Neutrophil (primary cell): Measurements from ENCODE around the gene TMCC2.

Source experiments
- H3K27ac ChIP-seq: fragments of 200-600 bp; sonication (generic); 2 replicates; pipeline ENCODE4 v1.5.1; 2016; ENCODE audit warnings: mild to moderate bottlenecking, moderate library complexity
- H3K27me3 ChIP-seq: fragments of 200-600 bp; sonication (generic); 2 replicates; pipeline ENCODE4 v1.6.0; 2016; ENCODE audit warnings: mild to moderate bottlenecking
- H3K36me3 ChIP-seq: fragments of 200-600 bp; sonication (generic); 2 replicates; pipeline ENCODE4 v1.5.1; 2017
- H3K4me1 ChIP-seq, 2 experiments: fragments of 200-600 bp in 1 of 2; sonication (generic) in 1 of 2; 1 replicate in 1 of 2; 2 replicates in 1 of 2; pipeline versions ENCODE4 v1.5.1 to v1.6.1; 2013 to 2016; ENCODE audit warnings: low read depth in 1 of 2, low read length in 1 of 2, mild to moderate bottlenecking in 1 of 2, moderate library complexity in 1 of 2; ENCODE audit not compliant: control insufficient read depth in 1 of 2, insufficient read depth in 1 of 2
- H3K4me3 ChIP-seq, 2 experiments: fragments of 200-600 bp in 1 of 2; sonication (generic) in 1 of 2; 1 replicate in 1 of 2; 2 replicates in 1 of 2; pipeline ENCODE4 v1.5.1; 2013 to 2016; ENCODE audit warnings: low read depth in 1 of 2, low read length in 1 of 2, mild to moderate bottlenecking in 1 of 2, moderate library complexity in 1 of 2
- H3K9me3 ChIP-seq: fragments of 200-600 bp; sonication (generic); 2 replicates; pipeline ENCODE4 v1.5.1; 2016
- TF ChIP-seq, protein P1 (sequence below): fragments of 200-600 bp; sonication (generic); IDR thresholded peaks from 2 replicates; pipeline ENCODE4 v1.5.1; 2016; ENCODE audit warnings: antibody characterized with exemption

The TMCC2 gene

DNA sequence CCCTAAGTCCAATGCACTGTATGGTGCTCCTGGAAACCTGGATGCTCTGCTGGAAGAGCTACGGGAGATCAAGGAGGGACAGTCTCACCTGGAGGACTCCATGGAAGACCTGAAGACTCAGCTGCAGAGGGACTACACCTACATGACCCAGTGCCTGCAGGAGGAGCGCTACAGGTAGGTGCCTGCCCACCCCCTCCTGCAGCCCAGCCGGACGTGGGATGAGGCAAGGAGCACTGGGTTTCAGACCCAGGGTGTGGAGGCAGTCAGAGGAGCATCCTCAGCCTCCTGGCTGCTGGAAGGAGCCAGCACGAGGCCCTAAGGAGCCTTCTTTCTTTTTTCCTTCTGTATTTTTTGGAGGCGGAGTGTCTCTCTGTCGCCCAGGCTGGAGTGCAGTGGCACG, 42.0 kb downstream of the TMCC2 start:
- Histone ChIP-seq H3K27me3 (no peaks in the 10 kb centered on the region), H3K4me3 (no peak overlapping the region), H3K4me1 (peaks cover 16 to 22% of the 10 kb centered on the region in 2 experiments), H3K36me3 (no peaks in the 10 kb centered on the region), H3K9me3 (no peaks in the 10 kb centered on the region), H3K27ac (no peak overlapping the region)
- TF ChIP-seq, protein P1, sequence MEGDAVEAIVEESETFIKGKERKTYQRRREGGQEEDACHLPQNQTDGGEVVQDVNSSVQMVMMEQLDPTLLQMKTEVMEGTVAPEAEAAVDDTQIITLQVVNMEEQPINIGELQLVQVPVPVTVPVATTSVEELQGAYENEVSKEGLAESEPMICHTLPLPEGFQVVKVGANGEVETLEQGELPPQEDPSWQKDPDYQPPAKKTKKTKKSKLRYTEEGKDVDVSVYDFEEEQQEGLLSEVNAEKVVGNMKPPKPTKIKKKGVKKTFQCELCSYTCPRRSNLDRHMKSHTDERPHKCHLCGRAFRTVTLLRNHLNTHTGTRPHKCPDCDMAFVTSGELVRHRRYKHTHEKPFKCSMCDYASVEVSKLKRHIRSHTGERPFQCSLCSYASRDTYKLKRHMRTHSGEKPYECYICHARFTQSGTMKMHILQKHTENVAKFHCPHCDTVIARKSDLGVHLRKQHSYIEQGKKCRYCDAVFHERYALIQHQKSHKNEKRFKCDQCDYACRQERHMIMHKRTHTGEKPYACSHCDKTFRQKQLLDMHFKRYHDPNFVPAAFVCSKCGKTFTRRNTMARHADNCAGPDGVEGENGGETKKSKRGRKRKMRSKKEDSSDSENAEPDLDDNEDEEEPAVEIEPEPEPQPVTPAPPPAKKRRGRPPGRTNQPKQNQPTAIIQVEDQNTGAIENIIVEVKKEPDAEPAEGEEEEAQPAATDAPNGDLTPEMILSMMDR: no peak

DNA sequence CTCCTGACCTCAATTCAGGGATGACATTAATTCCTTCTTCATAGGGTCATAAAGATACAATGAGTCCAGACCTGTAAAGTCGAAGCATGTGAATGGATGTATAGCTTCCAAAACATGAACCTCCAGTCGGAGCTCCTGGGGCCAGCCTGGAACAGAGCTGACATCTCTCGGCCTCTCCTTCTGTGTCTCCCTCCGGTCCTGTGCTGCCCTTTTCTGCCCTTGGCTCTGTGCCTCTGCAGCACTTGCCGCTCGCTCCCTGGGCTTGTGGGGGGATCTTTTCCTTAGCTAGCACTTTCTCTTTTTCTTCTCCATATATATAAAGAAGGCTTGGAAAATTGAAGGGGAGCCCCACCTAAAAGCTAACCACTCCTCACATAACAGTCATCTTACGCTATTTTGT, 42.5 kb downstream of the TMCC2 start:
- Histone ChIP-seq H3K36me3 (no peaks in the 10 kb centered on the region), H3K4me3 (no peak overlapping the region), H3K4me1 (peaks cover 16 to 22% of the 10 kb centered on the region in 2 experiments), H3K27me3 (no peaks in the 10 kb centered on the region), H3K9me3 (no peaks in the 10 kb centered on the region), H3K27ac (no peak overlapping the region)
- TF ChIP-seq, protein P1: no peak

- TF ChIP-seq, protein P1: no peak
- H3K27ac ChIP-seq: no peak overlapping the region
- peaks cover 16 to 22% of the 10 kb centered on the region in 2 experiments for H3K4me1 ChIP-seq
- H3K9me3 ChIP-seq: no peaks in the 10 kb centered on the region
- H3K27me3 ChIP-seq: no peaks in the 10 kb centered on the region
- no peak overlapping the region for H3K4me3 ChIP-seq
- H3K36me3 ChIP-seq: no peaks in the 10 kb centered on the region
Measured at GRCh38 chr1:205270764-205271163, 43.0 kb downstream of the TMCC2 start.

GRCh38 chr1:205271277-205271676, 43.5 kb downstream of the TMCC2 start:
- H3K4me3 ChIP-seq: no peak overlapping the region

DNA sequence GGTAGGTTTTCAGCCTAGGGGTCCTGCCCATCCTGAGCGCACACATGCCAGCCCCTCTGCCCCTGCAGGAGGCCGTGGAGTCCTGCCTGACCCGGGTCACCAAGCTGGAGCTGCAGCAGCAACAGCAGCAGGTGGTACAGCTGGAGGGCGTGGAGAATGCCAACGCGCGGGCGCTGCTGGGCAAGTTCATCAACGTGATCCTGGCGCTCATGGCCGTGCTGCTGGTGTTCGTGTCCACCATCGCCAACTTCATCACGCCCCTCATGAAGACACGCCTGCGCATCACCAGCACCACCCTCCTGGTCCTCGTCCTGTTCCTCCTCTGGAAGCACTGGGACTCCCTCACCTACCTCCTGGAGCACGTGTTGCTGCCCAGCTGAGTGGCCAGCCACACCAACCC, 44.0 kb downstream of the TMCC2 start:
- Histone ChIP-seq H3K4me1 (peaks cover 16 to 21% of the 10 kb centered on the region in 2 experiments), H3K9me3 (no peaks in the 10 kb centered on the region), H3K4me3 (no peak overlapping the region), H3K36me3 (no peaks in the 10 kb centered on the region), H3K27me3 (no peaks in the 10 kb centered on the region), H3K27ac (no peak overlapping the region)
- TF ChIP-seq, protein P1: no peak

More at GRCh38 chr1:205271277-205271676, 43.5 kb downstream of the TMCC2 start:
- peaks cover 16 to 22% of the 10 kb centered on the region in 2 experiments for H3K4me1 ChIP-seq
- H3K27ac ChIP-seq: no peak overlapping the region
- H3K9me3 ChIP-seq: no peaks in the 10 kb centered on the region
- TF ChIP-seq, protein P1: no peak
- H3K36me3 ChIP-seq: no peaks in the 10 kb centered on the region
- no peaks in the 10 kb centered on the region for H3K27me3 ChIP-seq

DNA sequence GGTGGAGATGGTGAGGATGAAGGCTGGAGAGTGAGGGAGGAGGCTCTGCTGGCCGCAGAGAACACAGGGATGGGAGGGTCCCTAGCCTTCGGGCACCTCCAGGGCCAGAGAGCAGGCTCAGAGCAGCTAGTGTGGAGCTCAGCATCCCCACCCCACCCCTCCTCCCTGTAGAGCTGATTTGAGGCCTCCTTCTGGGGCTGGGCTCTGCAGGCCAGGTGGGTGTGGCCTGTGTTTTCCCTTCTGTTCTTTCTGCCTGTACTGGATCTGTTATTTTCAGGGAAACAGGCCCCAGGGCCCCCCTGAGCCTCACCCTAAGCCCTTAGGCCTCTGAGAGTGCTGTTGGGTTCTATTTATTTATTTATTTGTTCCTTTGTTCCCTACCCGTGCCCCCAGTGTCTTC, 44.8 kb downstream of the TMCC2 start:
- no peaks in the 10 kb centered on the region for H3K36me3 ChIP-seq

More for the DNA sequence above, 44.8 kb downstream of the TMCC2 start:
- TF ChIP-seq, protein P1: no peak
- no peaks in the 10 kb centered on the region for H3K9me3 ChIP-seq
- H3K4me1 ChIP-seq: peaks cover 9 to 13% of the 10 kb centered on the region in 2 experiments
- H3K4me3 ChIP-seq: no peak overlapping the region
- H3K27me3 ChIP-seq: no peaks in the 10 kb centered on the region
- no peak overlapping the region for H3K27ac ChIP-seq
